DOHH2 (cell line): Measurements from ENCODE around the gene ADGRA1.

Experiments used
- EZH2phosphoT487 ChIP-seq: fragments of 200-600 bp; sonication (generic); IDR thresholded peaks from 2 replicates; pipeline ENCODE4 v1.6.1; 2017; ENCODE audit warnings: borderline replicate concordance, mild to moderate bottlenecking, antibody characterized with exemption, low read length, moderate library complexity, mixed read lengths
- TF ChIP-seq, protein P1 (sequence below): fragments of 200-600 bp; sonication (generic); IDR thresholded peaks from one replicate; pipeline ENCODE4 v1.5.1; 2014; ENCODE audit warnings: antibody characterized with exemption, mild to moderate bottlenecking, low read depth, low read length; ENCODE audit not compliant: poor library complexity, severe bottlenecking

DNA sequence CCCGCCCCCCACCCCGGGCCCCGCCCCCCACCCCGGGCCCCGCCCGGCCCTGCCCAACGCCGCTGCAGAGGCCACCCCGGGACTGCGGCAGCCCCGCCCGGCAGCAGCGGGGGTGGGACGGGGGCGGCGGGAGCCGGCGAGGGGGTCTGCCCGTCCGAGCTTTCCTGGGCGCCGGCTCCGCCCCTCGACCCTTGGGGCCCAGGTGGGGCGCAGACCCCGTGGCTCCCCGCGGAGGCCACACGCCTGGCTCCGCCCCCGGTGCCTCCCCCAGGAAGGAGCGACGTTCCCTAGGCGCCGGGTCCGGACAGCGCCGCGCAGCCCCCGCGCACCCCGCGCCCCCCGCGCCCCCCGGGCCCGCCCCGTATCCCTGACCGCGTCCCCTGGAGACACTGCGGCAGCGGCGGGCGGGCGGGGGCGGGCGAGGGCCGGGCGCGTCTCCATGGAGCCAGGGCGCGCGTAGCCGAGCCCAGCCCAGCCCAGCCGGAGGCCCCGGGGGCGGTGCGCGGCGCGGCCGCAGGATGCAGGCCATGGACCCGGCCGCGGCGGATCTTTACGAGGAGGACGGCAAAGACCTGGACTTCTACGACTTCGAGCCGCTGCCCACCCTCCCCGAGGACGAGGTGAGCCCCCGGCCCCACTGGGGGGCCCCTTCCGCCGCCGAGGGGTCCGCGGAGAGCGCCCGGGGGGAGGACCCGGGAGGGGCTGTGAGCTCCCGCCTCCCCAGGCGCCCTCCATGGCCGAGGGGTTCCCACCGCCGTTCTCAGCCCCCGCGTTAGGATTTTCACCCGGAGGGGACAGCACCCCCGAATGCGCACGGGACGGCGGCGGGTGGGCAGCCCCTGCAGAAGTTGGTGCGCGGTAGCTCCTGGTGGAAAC, 72.5 kb downstream of the ADGRA1 start, which contains the start of gene KNDC1:
- TF ChIP-seq, protein P1, sequence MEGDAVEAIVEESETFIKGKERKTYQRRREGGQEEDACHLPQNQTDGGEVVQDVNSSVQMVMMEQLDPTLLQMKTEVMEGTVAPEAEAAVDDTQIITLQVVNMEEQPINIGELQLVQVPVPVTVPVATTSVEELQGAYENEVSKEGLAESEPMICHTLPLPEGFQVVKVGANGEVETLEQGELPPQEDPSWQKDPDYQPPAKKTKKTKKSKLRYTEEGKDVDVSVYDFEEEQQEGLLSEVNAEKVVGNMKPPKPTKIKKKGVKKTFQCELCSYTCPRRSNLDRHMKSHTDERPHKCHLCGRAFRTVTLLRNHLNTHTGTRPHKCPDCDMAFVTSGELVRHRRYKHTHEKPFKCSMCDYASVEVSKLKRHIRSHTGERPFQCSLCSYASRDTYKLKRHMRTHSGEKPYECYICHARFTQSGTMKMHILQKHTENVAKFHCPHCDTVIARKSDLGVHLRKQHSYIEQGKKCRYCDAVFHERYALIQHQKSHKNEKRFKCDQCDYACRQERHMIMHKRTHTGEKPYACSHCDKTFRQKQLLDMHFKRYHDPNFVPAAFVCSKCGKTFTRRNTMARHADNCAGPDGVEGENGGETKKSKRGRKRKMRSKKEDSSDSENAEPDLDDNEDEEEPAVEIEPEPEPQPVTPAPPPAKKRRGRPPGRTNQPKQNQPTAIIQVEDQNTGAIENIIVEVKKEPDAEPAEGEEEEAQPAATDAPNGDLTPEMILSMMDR: no peak
- TF ChIP-seq EZH2phosphoT487: no peak
